HCT116 (cell line): ENCODE data around the gene DHRS7B. TPM values are rescaled to one million over a fixed set of nuclear protein-coding genes. Genes with fewer than 3 reads are reported as not detected.

Experiments
- ATAC-seq: fragments of 200-7000 bp; cut with Tn5 transposase; 2 replicates; pipeline ENCODE4 v1.9.1; 2020; ENCODE audit warnings: mild to moderate bottlenecking, moderate library complexity
- BruUV-seq: library from RNA; stranded (reverse); fragments of 400-500 nt; replicated peaks from 2 replicates; lab custom pipeline; 2021; lab: Mats Ljungman, UMichigan
- CTCF ChIA-PET: fragments of 300-600 bp; sonication (Branson Sonifier 250); formaldehyde crosslinking; loops from one replicate; lab custom pipeline; 2021; ENCODE audit warnings: antibody characterized with exemption; lab: Charles Lee
- POLR2A ChIA-PET: fragments of 300-600, 350-600 bp; sonication (Branson Sonifier 250); formaldehyde crosslinking; loops from one replicate; lab custom pipeline; 2021; ENCODE audit warnings: antibody characterized with exemption; lab: Charles Lee
- RAD21 ChIA-PET, 2 experiments: fragments of 300-600 bp; sonication (Branson Sonifier 250); formaldehyde crosslinking; loops; one replicate each; lab custom pipeline; 2023; ENCODE audit warnings: low total read pairs in 2 of 2; ENCODE audit not compliant: uncharacterized antibody in 2 of 2, unreplicated experiment in 2 of 2, low non-redundant PET in 1 of 2; lab: Charles Lee
- DNase-seq: peaks from one replicate; pipeline ENCODE4 v3.0.0-alpha.2; 2010; ENCODE audit warnings: low read depth, low spot score
- H2AFZ ChIP-seq: fragments of 200-600 bp; shearing (Covaris generic), sonication (generic); 2 replicates; pipeline ENCODE4 v1.6.1; 2017; ENCODE audit warnings: low read depth, mixed run types, mixed read lengths, antibody characterized with exemption, low read length; ENCODE audit not compliant: poor library complexity, severe bottlenecking
- H3K27ac ChIP-seq: 2 replicates; pipeline ENCODE4 v1.5.1; 2012; ENCODE audit warnings: low read depth, low read length
- H3K27me3 ChIP-seq: fragments of 200-600 bp; sonication (generic); 2 replicates; pipeline ENCODE4 v1.6.1; 2016; ENCODE audit warnings: mixed run types, low read length, mixed read lengths; ENCODE audit not compliant: insufficient read depth
- H3K36me3 ChIP-seq, 2 experiments: fragments of 200-500 bp in 1 of 2; fragments of 200-600 bp in 1 of 2; sonication (Bioruptor generic) in 1 of 2; sonication (generic) in 1 of 2; 2 replicates each; pipeline versions ENCODE4 v1.5.1 to v1.6.1; 2014 to 2016; ENCODE audit warnings: low read length in 2 of 2, inconsistent platforms in 1 of 2, mixed read lengths in 1 of 2, mixed run types in 1 of 2; ENCODE audit not compliant: insufficient read depth in 2 of 2, control insufficient read depth in 1 of 2
- H3K4me1 ChIP-seq, 2 experiments: fragments of 200-600 bp in 1 of 2; sonication (generic) in 1 of 2; 2 replicates each; pipeline versions ENCODE4 v1.5.1 to v1.6.1; 2012 to 2017; ENCODE audit warnings: low read length in 2 of 2, inconsistent platforms in 1 of 2, mild to moderate bottlenecking in 1 of 2, mixed read lengths in 1 of 2, mixed run types in 1 of 2, moderate library complexity in 1 of 2; ENCODE audit not compliant: insufficient read depth in 2 of 2, control insufficient read depth in 1 of 2
- H3K4me2 ChIP-seq: fragments of 200-600 bp; sonication (generic); 2 replicates; pipeline ENCODE4 v1.6.1; 2017; ENCODE audit warnings: mixed run types, low read length, mixed read lengths
- H3K4me3 ChIP-seq, 2 experiments: fragments of 200-600 bp in 1 of 2; sonication (generic) in 1 of 2; replicated peaks in 1 of 2; 2 replicates each; pipeline ENCODE4 v1.5.1; 2011 to 2016; ENCODE audit warnings: low read length in 2 of 2, control low read depth in 1 of 2, low read depth in 1 of 2, mild to moderate bottlenecking in 1 of 2, mixed read lengths in 1 of 2, mixed run types in 1 of 2
- H3K79me2 ChIP-seq: fragments of 200-600 bp; sonication (generic); 2 replicates; pipeline ENCODE4 v1.6.1; 2017; ENCODE audit warnings: mild to moderate bottlenecking, mixed run types, low read length, moderate library complexity, mixed read lengths; ENCODE audit not compliant: insufficient read depth
- H3K9ac ChIP-seq: fragments of 200-600 bp; sonication (generic); 2 replicates; pipeline ENCODE4 v1.6.1; 2016; ENCODE audit warnings: low read length, mixed read lengths
- H3K9me2 ChIP-seq: fragments of 200-600 bp; sonication (generic), shearing (Covaris generic); 2 replicates; pipeline ENCODE4 v1.6.1; 2017; ENCODE audit warnings: mixed run types, mild to moderate bottlenecking, moderate library complexity; ENCODE audit not compliant: insufficient read depth
- H3K9me3 ChIP-seq, 2 experiments: fragments of 200-500 bp in 1 of 2; fragments of 200-600 bp in 1 of 2; sonication (Bioruptor generic) in 1 of 2; sonication (generic) in 1 of 2; 2 replicates each; pipeline ENCODE4 v1.6.1; 2014 to 2017; ENCODE audit warnings: low read length in 2 of 2, mixed read lengths in 2 of 2, inconsistent platforms in 1 of 2, low read depth in 1 of 2, mild to moderate bottlenecking in 1 of 2, mixed run types in 1 of 2, moderate library complexity in 1 of 2; ENCODE audit not compliant: control insufficient read depth in 1 of 2, insufficient read depth in 1 of 2
- H4K20me1 ChIP-seq: fragments of 200-600 bp; sonication (generic), shearing (Covaris generic); 2 replicates; pipeline ENCODE4 v1.6.1; 2017; ENCODE audit warnings: mixed run types, mild to moderate bottlenecking, moderate library complexity; ENCODE audit not compliant: insufficient read depth
- ATF3 ChIP-seq: IDR thresholded peaks from 2 replicates; pipeline ENCODE4 v1.6.1; 2012
- CBX3 ChIP-seq: IDR thresholded peaks from 2 replicates; pipeline ENCODE4 v1.6.1; 2012; ENCODE audit warnings: low read depth
- CEBPB ChIP-seq: IDR thresholded peaks from 2 replicates; pipeline ENCODE4 v1.6.1; 2012; ENCODE audit warnings: low read depth
- EGR1 ChIP-seq: IDR thresholded peaks from 2 replicates; pipeline ENCODE4 v1.6.1; 2012; ENCODE audit warnings: low read depth
- ELF1 ChIP-seq: IDR thresholded peaks from 2 replicates; pipeline ENCODE4 v1.6.1; 2012; ENCODE audit warnings: low read depth, borderline replicate concordance
- EZH2 ChIP-seq: fragments of 200-600 bp; sonication (generic); IDR thresholded peaks from 2 replicates; pipeline ENCODE4 v1.6.1; 2017; ENCODE audit warnings: antibody characterized with exemption, mixed run types
- EZH2phosphoT487 ChIP-seq: fragments of 200-600 bp; IDR thresholded peaks from 2 replicates; pipeline ENCODE4 v1.6.1; 2018; ENCODE audit warnings: antibody characterized with exemption, borderline replicate concordance
- FOSL1 ChIP-seq: IDR thresholded peaks from 2 replicates; pipeline ENCODE4 v1.6.1; 2012; ENCODE audit warnings: low read depth
- JUND ChIP-seq: IDR thresholded peaks from 2 replicates; pipeline ENCODE4 v1.6.1; 2012
- MAX ChIP-seq: IDR thresholded peaks from 2 replicates; pipeline ENCODE4 v1.6.1; 2012
- POLR2A ChIP-seq: IDR thresholded peaks from 2 replicates; pipeline ENCODE4 v1.7.0; 2011; ENCODE audit warnings: borderline replicate concordance; ENCODE audit not compliant: insufficient read depth, insufficient read length; ENCODE audit errors: extremely low read depth
- POLR2AphosphoS5 ChIP-seq: IDR thresholded peaks from 2 replicates; pipeline ENCODE4 v1.6.1; 2011; ENCODE audit warnings: mild to moderate bottlenecking, low read depth, low read length, moderate library complexity
- RAD21 ChIP-seq: IDR thresholded peaks from 2 replicates; pipeline ENCODE4 v1.6.1; 2012; ENCODE audit warnings: low read depth, mild to moderate bottlenecking
- REST ChIP-seq: IDR thresholded peaks from 2 replicates; pipeline ENCODE4 v1.6.1; 2012; ENCODE audit warnings: low read depth
- SIN3A ChIP-seq: IDR thresholded peaks from 2 replicates; pipeline ENCODE4 v1.6.1; 2012; ENCODE audit warnings: low read depth
- SP1 ChIP-seq: IDR thresholded peaks from 2 replicates; pipeline ENCODE4 v1.6.1; 2012; ENCODE audit warnings: low read depth
- SRF ChIP-seq: IDR thresholded peaks from 2 replicates; pipeline ENCODE4 v1.6.1; 2012; ENCODE audit warnings: low read depth
- TCF7L2 ChIP-seq: IDR thresholded peaks from 2 replicates; pipeline ENCODE4 v1.7.0; 2011; ENCODE audit warnings: borderline replicate concordance, inconsistent platforms; ENCODE audit not compliant: insufficient read depth, insufficient read length; ENCODE audit errors: extremely low read depth
- ZBTB33 ChIP-seq: IDR thresholded peaks from 2 replicates; pipeline ENCODE4 v1.6.1; 2011; ENCODE audit warnings: mild to moderate bottlenecking, low read length, moderate library complexity; ENCODE audit not compliant: insufficient replicate concordance; ENCODE audit errors: extremely low read depth
- ZNF274 ChIP-seq: fragments of 200-500 bp; sonication (Bioruptor generic); IDR thresholded peaks from 2 replicates; pipeline ENCODE4 v1.6.1; 2014; ENCODE audit warnings: mild to moderate bottlenecking, low read depth, low read length, inconsistent platforms
- intact Hi-C: fragments of 100-400 bp; cut with micrococcal nuclease; formaldehyde crosslinking; loops from 2 replicates; pipeline ENCODE4 v1.10.0; 2022
- total RNA-seq: library from RNA; stranded (reverse); gene quantifications from one replicate; pipeline ENCODE4 v1.2.1, GENCODE V29; 2021; ENCODE audit not compliant: unreplicated experiment

Gene DHRS7B
- total RNA-seq, 1 experiment from 2014 or later = 19.6 TPM

- no peak for TF ChIP-seq REST
- TF ChIP-seq MAX = no peak
- TF ChIP-seq CEBPB = no peak
- no peak for TF ChIP-seq POLR2A
- TF ChIP-seq ZNF274 = no peak
- no peak for TF ChIP-seq SRF
- TF ChIP-seq EGR1 = no peak
- no peak for TF ChIP-seq SIN3A
- TF ChIP-seq RAD21 = no peak
- no peak for TF ChIP-seq POLR2AphosphoS5
- no peak for TF ChIP-seq CBX3
Measured at GRCh38 chr17:21215935-21216334, 89.2 kb downstream of the DHRS7B start (continued).

- intact Hi-C loops = no loop called here
- no peak overlapping the region for H3K27ac ChIP-seq
- DNase-seq = no peak
- H4K20me1 ChIP-seq = peaks cover 5% of the 10 kb centered on the region; the same call in 1 of the 2 replicates
- no peak for ATAC-seq
- H3K27me3 ChIP-seq = no peaks in the 10 kb centered on the region
- BruUV-seq = no TSS peak
- no peak overlapping the region for H3K9ac ChIP-seq
- H3K4me1 ChIP-seq = peaks cover 15 to 21% of the 10 kb centered on the region in 2 experiments; a peak in 3 of 4 replicates
- peaks cover 0 to 3% of the 10 kb centered on the region in 2 experiments; a peak in 2 of 4 replicates for H3K36me3 ChIP-seq
- H3K79me2 ChIP-seq = peaks cover 61% of the 10 kb centered on the region
- ChIA-PET CTCF (no interaction called here), POLR2A (no interaction called here), RAD21 (no interaction called here)
- H2AFZ ChIP-seq = no peak overlapping the region
- no peaks in the 10 kb centered on the region for H3K9me2 ChIP-seq
- H3K9me3 ChIP-seq = no peaks in the 10 kb centered on the region
- H3K4me3 ChIP-seq = no peak overlapping the region
- H3K4me2 ChIP-seq = no peak overlapping the region
- no peak for TF ChIP-seq ATF3
- no peak for TF ChIP-seq TCF7L2
- no peak for TF ChIP-seq POLR2AphosphoS5
- no peak for TF ChIP-seq SP1
- no peak for TF ChIP-seq ZBTB33
- no peak for TF ChIP-seq ELF1
- no peak for TF ChIP-seq JUND
- no peak for TF ChIP-seq EGR1
- no peak for TF ChIP-seq EZH2phosphoT487
- TF ChIP-seq SRF = no peak
- TF ChIP-seq FOSL1 = no peak
- no peak for TF ChIP-seq CBX3
- TF ChIP-seq POLR2A = no peak
- no peak for TF ChIP-seq SIN3A
- no peak for TF ChIP-seq RAD21
- TF ChIP-seq EZH2 = no peak
- no peak for TF ChIP-seq ZNF274
Measured at GRCh38 chr17:21217346-21217745, 90.6 kb downstream of the DHRS7B start.
